ENCODE measurements around the gene MTHFD1. TPM values are rescaled to one million over a fixed set of nuclear protein-coding genes. Genes with fewer than 3 reads are reported as not detected.

MTHFD1 gene
- total RNA-seq, 4 donors from 2014 or later: 18.4 to 47.0 (median 25.4) TPM

GRCh38 chr14:64444984-64445845 lies 57.1 kb downstream of the MTHFD1 start:
- peaks cover 0 to 16% (median 0%) of the 10 kb centered on the region in 3 donors for H3K36me3 ChIP-seq
- peaks cover 0 to 16% (median 4%) of the 10 kb centered on the region in 4 donors for H3K4me1 ChIP-seq
- H3K4me3 ChIP-seq: no peak overlapping the region
- TF ChIP-seq, protein P1, sequence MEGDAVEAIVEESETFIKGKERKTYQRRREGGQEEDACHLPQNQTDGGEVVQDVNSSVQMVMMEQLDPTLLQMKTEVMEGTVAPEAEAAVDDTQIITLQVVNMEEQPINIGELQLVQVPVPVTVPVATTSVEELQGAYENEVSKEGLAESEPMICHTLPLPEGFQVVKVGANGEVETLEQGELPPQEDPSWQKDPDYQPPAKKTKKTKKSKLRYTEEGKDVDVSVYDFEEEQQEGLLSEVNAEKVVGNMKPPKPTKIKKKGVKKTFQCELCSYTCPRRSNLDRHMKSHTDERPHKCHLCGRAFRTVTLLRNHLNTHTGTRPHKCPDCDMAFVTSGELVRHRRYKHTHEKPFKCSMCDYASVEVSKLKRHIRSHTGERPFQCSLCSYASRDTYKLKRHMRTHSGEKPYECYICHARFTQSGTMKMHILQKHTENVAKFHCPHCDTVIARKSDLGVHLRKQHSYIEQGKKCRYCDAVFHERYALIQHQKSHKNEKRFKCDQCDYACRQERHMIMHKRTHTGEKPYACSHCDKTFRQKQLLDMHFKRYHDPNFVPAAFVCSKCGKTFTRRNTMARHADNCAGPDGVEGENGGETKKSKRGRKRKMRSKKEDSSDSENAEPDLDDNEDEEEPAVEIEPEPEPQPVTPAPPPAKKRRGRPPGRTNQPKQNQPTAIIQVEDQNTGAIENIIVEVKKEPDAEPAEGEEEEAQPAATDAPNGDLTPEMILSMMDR (IDR thresholded peaks at IDR 0.05): no peak
- TF ChIP-seq POLR2A (IDR thresholded peaks at IDR 0.05): no peak
- H3K27me3 ChIP-seq: no peaks in the 10 kb centered on the region
- peak overlapping the region; percentile 23 to 67 (median 43) for H3K27ac ChIP-seq
- DNase-seq: peak in 2 of 3 donors; percentile 61 to 74
- no peaks in the 10 kb centered on the region for H3K9me3 ChIP-seq

- H3K4me1 ChIP-seq: peaks cover 0 to 20% (median 4%) of the 10 kb centered on the region in 4 donors
- peaks cover 0 to 23% (median 0%) of the 10 kb centered on the region in 3 donors for H3K36me3 ChIP-seq
- no peaks in the 10 kb centered on the region for H3K9me3 ChIP-seq
- TF ChIP-seq, protein P1 (IDR thresholded peaks at IDR 0.05): no peak
- TF ChIP-seq POLR2A (IDR thresholded peaks at IDR 0.05): no peak
- H3K4me3 ChIP-seq: no peak overlapping the region
- no peaks in the 10 kb centered on the region for H3K27me3 ChIP-seq
- no peak for DNase-seq
- peak overlapping the region in 1 of 4 donors; percentile 8 for H3K27ac ChIP-seq
These were observed 59.9 kb downstream of the MTHFD1 start for GRCh38 chr14:64447876-64448670.

DNA sequence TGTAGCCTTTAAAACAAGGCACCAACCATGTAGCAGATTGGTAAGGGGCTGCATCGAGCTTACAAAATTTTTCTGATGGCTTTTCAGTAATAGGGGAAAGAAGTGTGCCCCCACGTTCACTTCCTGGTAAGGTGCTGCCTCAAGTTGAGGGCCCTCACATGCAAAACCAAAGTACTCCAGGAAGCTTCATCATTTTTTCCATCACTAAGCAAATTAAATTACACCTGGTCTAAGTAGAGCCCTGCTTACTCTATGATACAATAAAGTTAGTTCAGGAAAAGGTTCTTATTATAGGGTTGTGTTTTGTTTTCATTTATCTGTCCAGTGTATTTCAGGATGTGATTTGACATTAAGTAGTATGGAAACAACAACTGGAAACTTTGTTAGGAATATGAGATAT lies 62.1 kb downstream of the MTHFD1 start:
- Histone ChIP-seq H3K9me3 (no peaks in the 10 kb centered on the region), H3K4me3 (no peak overlapping the region), H3K4me1 (peaks cover 0 to 10% (median 4%) of the 10 kb centered on the region in 4 donors), H3K36me3 (peaks cover 0 to 42% (median 0%) of the 10 kb centered on the region in 3 donors), H3K27me3 (no peaks in the 10 kb centered on the region), H3K27ac (peak overlapping the region in 2 of 4 donors; percentile 32 to 59)
- peak in 1 of 3 donors; percentile 31 for DNase-seq
- TF ChIP-seq POLR2A (IDR thresholded peaks at IDR 0.05): no peak
- TF ChIP-seq, protein P1 (IDR thresholded peaks at IDR 0.05): no peak

DNA sequence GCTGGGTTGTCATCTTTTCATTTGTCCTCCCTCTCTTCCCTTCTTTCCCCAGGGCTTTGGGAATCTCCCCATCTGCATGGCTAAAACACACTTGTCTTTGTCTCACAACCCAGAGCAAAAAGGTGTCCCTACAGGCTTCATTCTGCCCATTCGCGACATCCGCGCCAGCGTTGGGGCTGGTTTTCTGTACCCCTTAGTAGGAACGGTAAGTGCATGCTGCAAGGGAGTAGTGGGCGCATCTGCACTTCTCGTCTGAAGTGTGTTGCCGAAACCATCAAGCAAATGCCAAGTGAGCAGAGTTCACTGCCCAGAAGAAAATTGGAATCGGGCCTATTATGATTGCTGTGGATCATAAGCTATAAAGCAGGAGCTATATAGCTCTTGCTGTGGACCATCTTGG lies 66.5 kb downstream of the MTHFD1 start:
- no peak for DNase-seq
- Histone ChIP-seq H3K9me3 (no peaks in the 10 kb centered on the region), H3K27me3 (no peaks in the 10 kb centered on the region), H3K27ac (no peak overlapping the region), H3K36me3 (peaks cover 0 to 39% (median 0%) of the 10 kb centered on the region in 3 donors), H3K4me3 (no peak overlapping the region), H3K4me1 (peaks cover 0 to 10% (median 0%) of the 10 kb centered on the region in 4 donors)
- no peak for TF ChIP-seq POLR2A (IDR thresholded peaks at IDR 0.05)
- TF ChIP-seq, protein P1 (IDR thresholded peaks at IDR 0.05): no peak

DNA sequence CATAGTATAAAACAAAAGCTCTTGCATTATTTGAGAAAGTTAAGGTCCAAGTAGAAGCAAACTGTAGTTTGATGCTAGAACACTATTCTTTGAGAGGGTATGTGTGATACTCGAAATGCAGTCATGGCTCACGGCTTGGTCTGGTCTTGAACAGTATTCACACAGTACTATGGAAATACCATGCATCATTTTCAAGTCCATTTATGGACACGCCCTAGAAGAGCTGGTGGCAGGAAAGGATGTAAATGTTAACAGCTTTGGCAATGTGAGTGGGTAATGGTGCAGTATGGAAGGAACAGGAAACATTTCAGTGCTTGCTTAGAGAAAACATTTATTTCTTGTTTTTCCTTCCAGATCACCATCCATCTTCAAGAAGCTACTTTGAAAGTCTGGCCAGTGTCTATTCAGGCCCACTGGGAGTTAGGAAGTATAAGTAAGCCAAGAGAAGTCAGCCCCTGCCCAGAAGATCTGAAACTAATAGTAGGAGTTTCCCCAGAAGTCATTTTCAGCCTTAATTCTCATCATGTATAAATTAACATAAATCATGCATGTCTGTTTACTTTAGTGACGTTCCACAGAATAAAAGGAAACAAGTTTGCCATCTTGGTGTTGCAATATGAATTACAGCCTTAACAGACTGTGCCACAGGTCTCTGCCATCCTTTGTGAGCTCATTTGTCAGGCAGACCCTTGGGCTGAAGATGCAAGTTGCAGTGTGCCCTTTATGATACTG lies 71.4 kb downstream of the MTHFD1 start:
- DNase-seq: no peak
- TF ChIP-seq, protein P1 (IDR thresholded peaks at IDR 0.05): no peak
- TF ChIP-seq POLR2A (IDR thresholded peaks at IDR 0.05): no peak
- H3K9me3 ChIP-seq: no peaks in the 10 kb centered on the region

More for the DNA sequence above, 71.4 kb downstream of the MTHFD1 start:
- Histone ChIP-seq H3K27ac (no peak overlapping the region), H3K4me3 (no peak overlapping the region), H3K36me3 (peaks cover 0 to 16% (median 0%) of the 10 kb centered on the region in 3 donors), H3K27me3 (no peaks in the 10 kb centered on the region), H3K4me1 (peaks cover 0 to 8% (median 0%) of the 10 kb centered on the region in 4 donors)
